Testis (tissue), 2 donors: Measurements from ENCODE around the gene NEFH.

Source experiments
- POLR2A ChIP-seq: fragments of 450-650 bp; IDR thresholded peaks from one replicate; pipeline ENCODE4 v1.6.1; 2017; ENCODE audit warnings: antibody characterized with exemption, mild to moderate bottlenecking, moderate library complexity
- TF ChIP-seq, protein P1 (sequence below), 3 experiments: fragments of 450-650 bp in 2 of 3; fragments of 200-600 bp in 1 of 3; sonication (generic) in 1 of 3; IDR thresholded peaks; one replicate each; pipeline ENCODE4 v1.5.1; 2016 to 2019; ENCODE audit warnings: antibody characterized with exemption in 3 of 3, mild to moderate bottlenecking in 2 of 3, moderate library complexity in 1 of 3

DNA sequence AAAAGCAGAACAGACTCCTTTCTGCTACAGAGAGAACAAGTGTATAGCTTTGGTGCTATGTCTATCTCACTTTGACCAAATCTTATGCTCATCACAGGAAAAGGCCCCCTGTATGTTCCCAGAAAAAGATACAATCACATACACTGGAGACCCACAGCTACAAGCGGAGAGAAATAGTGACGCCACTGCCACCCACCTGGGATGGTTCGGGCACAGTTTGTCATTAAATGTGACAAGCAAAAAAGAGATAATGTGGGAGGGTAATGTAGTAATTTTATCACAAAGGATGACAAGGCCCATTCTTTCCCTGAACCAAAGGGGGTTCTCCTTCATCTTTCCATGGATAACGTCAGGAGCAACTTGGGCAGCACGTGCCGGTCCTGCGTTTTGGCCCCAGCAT lies 41.5 kb downstream of the NEFH start:
- TF ChIP-seq, protein P1, sequence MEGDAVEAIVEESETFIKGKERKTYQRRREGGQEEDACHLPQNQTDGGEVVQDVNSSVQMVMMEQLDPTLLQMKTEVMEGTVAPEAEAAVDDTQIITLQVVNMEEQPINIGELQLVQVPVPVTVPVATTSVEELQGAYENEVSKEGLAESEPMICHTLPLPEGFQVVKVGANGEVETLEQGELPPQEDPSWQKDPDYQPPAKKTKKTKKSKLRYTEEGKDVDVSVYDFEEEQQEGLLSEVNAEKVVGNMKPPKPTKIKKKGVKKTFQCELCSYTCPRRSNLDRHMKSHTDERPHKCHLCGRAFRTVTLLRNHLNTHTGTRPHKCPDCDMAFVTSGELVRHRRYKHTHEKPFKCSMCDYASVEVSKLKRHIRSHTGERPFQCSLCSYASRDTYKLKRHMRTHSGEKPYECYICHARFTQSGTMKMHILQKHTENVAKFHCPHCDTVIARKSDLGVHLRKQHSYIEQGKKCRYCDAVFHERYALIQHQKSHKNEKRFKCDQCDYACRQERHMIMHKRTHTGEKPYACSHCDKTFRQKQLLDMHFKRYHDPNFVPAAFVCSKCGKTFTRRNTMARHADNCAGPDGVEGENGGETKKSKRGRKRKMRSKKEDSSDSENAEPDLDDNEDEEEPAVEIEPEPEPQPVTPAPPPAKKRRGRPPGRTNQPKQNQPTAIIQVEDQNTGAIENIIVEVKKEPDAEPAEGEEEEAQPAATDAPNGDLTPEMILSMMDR (IDR thresholded peaks at IDR 0.05): no peak
- TF ChIP-seq POLR2A: no peak
